A549 (cell line): Measurements from ENCODE around the gene RAPGEF3. TPM values are rescaled to one million over a fixed set of nuclear protein-coding genes. Genes with fewer than 3 reads are reported as not detected.

Experiments used
- ATAC-seq, 2 experiments: fragments of 200-7000 bp in 1 of 2; fragments of >200 bp in 1 of 2; cut with Nextera tagmentation in 1 of 2; cut with Tn5 transposase in 1 of 2; 3 replicates each; pipeline versions ENCODE4 v1.8.0 to v1.9.1; 2018 to 2020; ENCODE audit warnings: mild to moderate bottlenecking in 1 of 2, moderate library complexity in 1 of 2
- CTCF ChIA-PET: fragments of 300-600 bp; sonication (Branson Sonifier 250); formaldehyde crosslinking; extraction: SDS; loops from one replicate; lab custom pipeline; 2021; ENCODE audit warnings: antibody characterized with exemption, inconsistent platforms; lab: Yijun Ruan, JAX
- POLR2A ChIA-PET: fragments of 350-600 bp; formaldehyde crosslinking; extraction: SDS; loops from one replicate; lab custom pipeline; 2021; ENCODE audit warnings: antibody characterized with exemption, inconsistent platforms; lab: Yijun Ruan, JAX
- DNase-seq, 2 experiments: peaks; one replicate each; pipeline versions ENCODE4 v3.0.0 to v3.0.0-alpha.2; 2011 to 2016; ENCODE audit warnings: low read depth in 1 of 2, low spot score in 1 of 2
- FAIRE-seq: peaks from 2 replicates; lab custom pipeline; 2011; peaks lifted over from hg19 to GRCh38; lab: Jason Lieb, UNC
- H3K27ac ChIP-seq, 2 experiments: fragments of >200 bp; sonication (Bioruptor Twin); formaldehyde crosslinking; 3 replicates each; pipeline ENCODE4 v1.5.1; 2016 to 2017
- H3K4me1 ChIP-seq: fragments of >200 bp; sonication (Bioruptor Twin); formaldehyde crosslinking; 3 replicates; pipeline ENCODE4 v1.6.1; 2016
- H3K4me2 ChIP-seq: fragments of >200 bp; sonication (Bioruptor Twin); formaldehyde crosslinking; 3 replicates; pipeline ENCODE4 v1.6.1; 2016
- H3K4me3 ChIP-seq: fragments of >200 bp; sonication (Bioruptor Twin); formaldehyde crosslinking; 3 replicates; pipeline ENCODE4 v1.5.1; 2016
- H3K9me3 ChIP-seq: fragments of >200 bp; sonication (Bioruptor Twin); formaldehyde crosslinking; 3 replicates; pipeline ENCODE4 v1.6.1; 2016
- BHLHE40 ChIP-seq: IDR thresholded peaks from 2 replicates; pipeline ENCODE4 v1.6.1; 2012; ENCODE audit warnings: low read depth, low read length, inconsistent platforms
- CHD2 ChIP-seq: fragments of 150-350 bp; IDR thresholded peaks from 2 replicates; pipeline ENCODE4 v1.6.1; 2014; ENCODE audit warnings: low read length; ENCODE audit not compliant: partially characterized antibody
- ESRRA ChIP-seq: fragments of 150-350 bp; IDR thresholded peaks from 2 replicates; pipeline ENCODE4 v1.6.1; 2014; ENCODE audit warnings: mild to moderate bottlenecking, low read length, borderline replicate concordance
- FOSL2 ChIP-seq, 2 experiments: fragments of 450-650 bp in 1 of 2; fragments of >200 bp in 1 of 2; sonication (Bioruptor Twin) in 1 of 2; formaldehyde crosslinking; IDR thresholded peaks; 2 replicates each; pipeline versions ENCODE4 v1.5.0 to v1.6.1; 2016 to 2020; ENCODE audit warnings: mild to moderate bottlenecking in 1 of 2, moderate library complexity in 1 of 2
- FOXS1 ChIP-seq: fragments of 250-450 bp; sonication (Bioruptor Pico); IDR thresholded peaks from 2 replicates; pipeline ENCODE4 v1.5.0; 2020; ENCODE audit warnings: mild to moderate bottlenecking, moderate library complexity
- GATA3 ChIP-seq: IDR thresholded peaks from 2 replicates; pipeline ENCODE4 v1.6.1; 2012; ENCODE audit warnings: borderline replicate concordance
- HDAC2 ChIP-seq: fragments of 200-600 bp; sonication (generic); IDR thresholded peaks from 2 replicates; pipeline ENCODE4 v1.6.1; 2016
- HOXA7 ChIP-seq: fragments of 250-450 bp; sonication (Bioruptor Pico); IDR thresholded peaks from 2 replicates; pipeline ENCODE4 v1.5.0; 2020; ENCODE audit warnings: mild to moderate bottlenecking, moderate library complexity
- HOXB13 ChIP-seq: fragments of 250-450 bp; sonication (Bioruptor Pico); IDR thresholded peaks from 2 replicates; pipeline ENCODE4 v1.5.0; 2020; ENCODE audit warnings: low read depth, mild to moderate bottlenecking, moderate library complexity
- HOXB5 ChIP-seq: fragments of 250-450 bp; sonication (Bioruptor Pico); IDR thresholded peaks from 2 replicates; pipeline ENCODE4 v1.5.0; 2020; ENCODE audit warnings: mild to moderate bottlenecking, moderate library complexity
- JUNB ChIP-seq: fragments of >200 bp; sonication (Bioruptor Twin); formaldehyde crosslinking; IDR thresholded peaks from 2 replicates; pipeline ENCODE4 v1.6.1; 2016
- KDM1A ChIP-seq: fragments of 200-600 bp; sonication (generic); IDR thresholded peaks from 2 replicates; pipeline ENCODE4 v1.6.1; 2016; ENCODE audit warnings: low read depth, mild to moderate bottlenecking
- MAZ ChIP-seq: fragments of 150-350 bp; IDR thresholded peaks from 2 replicates; pipeline ENCODE4 v1.6.1; 2014; ENCODE audit warnings: antibody characterized with exemption, low read depth, low read length, borderline replicate concordance
- MYC ChIP-seq: IDR thresholded peaks from 2 replicates; pipeline ENCODE4 v1.6.1; 2012; ENCODE audit warnings: mild to moderate bottlenecking, inconsistent platforms, low read length, improper control_type of control experiment, borderline replicate concordance
- NR3C1 ChIP-seq: fragments of >200 bp; sonication (Bioruptor Twin); formaldehyde crosslinking; IDR thresholded peaks from 3 replicates; pipeline ENCODE4 v1.6.1; 2017
- PHF8 ChIP-seq: fragments of 200-600 bp; sonication (generic); IDR thresholded peaks from 2 replicates; pipeline ENCODE4 v1.6.1; 2016; ENCODE audit warnings: low read depth, mild to moderate bottlenecking, antibody characterized with exemption, moderate library complexity, borderline replicate concordance
- RAD21 ChIP-seq, 2 experiments: fragments of >200 bp in 1 of 2; sonication (Bioruptor Twin) in 1 of 2; formaldehyde crosslinking in 1 of 2; IDR thresholded peaks in 1 of 2; conservative IDR thresholded peaks in 1 of 2; 2 replicates in 1 of 2; 3 replicates in 1 of 2; pipeline ENCODE4 v1.6.1; 2012 to 2018; ENCODE audit warnings: inconsistent platforms in 1 of 2
- ZC3H11A ChIP-seq: fragments of 450-650 bp; IDR thresholded peaks from 2 replicates; pipeline ENCODE4 v1.6.1; 2014; ENCODE audit warnings: antibody characterized with exemption, mild to moderate bottlenecking
- ZFP36 ChIP-seq: fragments of 450-650 bp; IDR thresholded peaks from 2 replicates; pipeline ENCODE4 v1.6.1; 2014; ENCODE audit warnings: borderline replicate concordance; ENCODE audit not compliant: partially characterized antibody
- WGBS: methylation state at CpG from one replicate; pipeline ENCODE4 v1.1.6; 2017; ENCODE audit errors: missing lambda C conversion rate; 5-methylcytosine and 5-hydroxymethylcytosine counted together
- polyA plus RNA-seq, 4 experiments: library from polyadenylated mRNA; depleted of rRNA in 3 of 4; stranded (reverse); fragments of >200 nt; fragmentation: RNase III in 1 of 4; extraction: RNeasy Plus Mini Kit Qiagen cat#74134 plus additional on column Dnase treatment in 1 of 4; gene quantifications; 2 replicates in 3 of 4; 3 replicates in 1 of 4; pipeline ENCODE4 v1.2.3, GENCODE V29; 2011 to 2017
- TF ChIP-seq, protein P1 (sequence below): IDR thresholded peaks from 2 replicates; pipeline ENCODE4 v1.6.1; 2012; ENCODE audit warnings: low read depth, borderline replicate concordance
- TF ChIP-seq, protein P2 (sequence below): fragments of 250-450 bp; sonication (Bioruptor Pico); IDR thresholded peaks from 2 replicates; pipeline ENCODE4 v1.5.0; 2020; ENCODE audit warnings: low read depth, mild to moderate bottlenecking, moderate library complexity
- TF ChIP-seq, protein P3 (sequence below): fragments of >200 bp; sonication (Bioruptor Twin); formaldehyde crosslinking; IDR thresholded peaks from 3 replicates; pipeline ENCODE4 v1.6.1; 2016
- TF ChIP-seq, protein P4 (sequence below): fragments of 200-600 bp; sonication (generic); IDR thresholded peaks from 2 replicates; pipeline ENCODE4 v1.6.1; 2016; ENCODE audit warnings: antibody characterized with exemption, mild to moderate bottlenecking, moderate library complexity

RAPGEF3 gene
- polyA plus RNA-seq, 2 of the 4 experiments (the other 2 are of a cell fraction): 0.70 to 0.89 TPM

DNA sequence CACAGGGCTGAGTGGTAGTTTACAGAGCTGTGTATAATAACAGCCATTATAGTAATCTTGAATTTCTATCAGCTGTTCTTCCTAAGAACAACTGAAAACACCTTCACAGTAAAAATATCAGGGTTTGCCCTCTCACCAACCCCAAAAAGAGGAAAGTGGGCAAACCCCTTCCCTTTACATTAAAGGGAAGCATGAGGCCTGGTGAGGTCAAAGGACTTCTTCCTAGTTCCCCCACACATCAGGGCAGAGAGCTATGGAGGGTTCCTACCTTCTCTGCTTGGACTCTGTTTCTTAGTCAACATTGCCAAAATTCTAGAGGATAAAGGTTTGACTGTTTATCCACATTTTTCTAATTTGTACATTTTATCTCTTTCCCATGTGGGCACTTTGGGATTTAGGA lies 48.4 kb downstream of the RAPGEF3 start:
- Histone ChIP-seq H3K4me1 (peaks cover 7% of the 10 kb centered on the region; the same call in 2 of the 3 replicates), H3K4me2 (no peak overlapping the region), H3K9me3 (no peaks in the 10 kb centered on the region), H3K27ac (no peak overlapping the region), H3K4me3 (no peak overlapping the region)
- DNase-seq (no peak), ATAC-seq (no peak), FAIRE-seq (no peak)
- TF ChIP-seq MYC (no peak), FOXS1 (no peak), RAD21 (conservative IDR thresholded peaks at IDR 0.05 in 1 of 2, IDR thresholded peaks at IDR 0.05 in 1 of 2) (no peak), FOSL2 (IDR thresholded peaks at IDR 0.05) (no peak), FOSL2 (CRISPR knock-in tag; IDR thresholded peaks at IDR 0.05) (no peak), HOXA7 (CRISPR knock-in tag) (no peak), HDAC2 (no peak), CHD2 (no peak), GATA3 (no peak), ZC3H11A (no peak), BHLHE40 (no peak)
- TF ChIP-seq, protein P1, sequence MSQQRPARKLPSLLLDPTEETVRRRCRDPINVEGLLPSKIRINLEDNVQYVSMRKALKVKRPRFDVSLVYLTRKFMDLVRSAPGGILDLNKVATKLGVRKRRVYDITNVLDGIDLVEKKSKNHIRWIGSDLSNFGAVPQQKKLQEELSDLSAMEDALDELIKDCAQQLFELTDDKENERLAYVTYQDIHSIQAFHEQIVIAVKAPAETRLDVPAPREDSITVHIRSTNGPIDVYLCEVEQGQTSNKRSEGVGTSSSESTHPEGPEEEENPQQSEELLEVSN: no peak
- ChIA-PET POLR2A (no interaction called here), CTCF (interaction anchor here (1.0 to 17.4 kb wide), 5 partner anchors 23 to 678 kb away, joined by 3 to 343 read pairs (median 320); partner anchors contain the start of genes ENDOU and SLC48A1)

DNA sequence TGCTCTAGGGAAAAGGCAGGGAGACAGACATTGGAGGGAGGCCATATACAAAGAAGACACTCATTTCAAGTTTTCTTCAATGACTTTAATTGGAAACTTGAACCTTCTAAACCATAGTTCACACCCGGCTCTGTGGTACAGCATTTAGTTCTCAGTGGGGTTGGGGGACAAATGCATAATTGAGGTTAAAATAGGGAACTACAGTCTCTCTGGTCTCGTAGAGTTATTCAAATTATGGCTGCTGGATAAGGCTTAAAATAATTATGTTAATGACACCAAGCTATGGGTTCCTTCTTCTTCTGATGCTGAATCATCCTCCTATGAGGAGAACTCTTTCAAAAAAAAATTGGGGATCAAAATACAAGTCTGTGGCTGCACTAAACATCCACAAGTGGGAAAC lies 49.0 kb downstream of the RAPGEF3 start:
- Histone ChIP-seq H3K27ac (no peak overlapping the region), H3K4me2 (no peak overlapping the region), H3K4me1 (peaks cover 11% of the 10 kb centered on the region; the same call in 2 of the 3 replicates), H3K4me3 (no peak overlapping the region), H3K9me3 (no peaks in the 10 kb centered on the region)
- 89% methylated on average over 2 of the region's 2 CpGs for WGBS
- ChIA-PET POLR2A (no interaction called here), CTCF (interaction anchor here (1.0 to 17.4 kb wide), 5 partner anchors 24 to 677 kb away, joined by 3 to 343 read pairs (median 320); partner anchors contain the start of genes ENDOU and SLC48A1)
- no peak for FAIRE-seq
- ATAC-seq: no peak
- TF ChIP-seq, protein P2, sequence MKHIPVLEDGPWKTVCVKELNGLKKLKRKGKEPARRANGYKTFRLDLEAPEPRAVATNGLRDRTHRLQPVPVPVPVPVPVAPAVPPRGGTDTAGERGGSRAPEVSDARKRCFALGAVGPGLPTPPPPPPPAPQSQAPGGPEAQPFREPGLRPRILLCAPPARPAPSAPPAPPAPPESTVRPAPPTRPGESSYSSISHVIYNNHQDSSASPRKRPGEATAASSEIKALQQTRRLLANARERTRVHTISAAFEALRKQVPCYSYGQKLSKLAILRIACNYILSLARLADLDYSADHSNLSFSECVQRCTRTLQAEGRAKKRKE (CRISPR knock-in tag): no peak
- TF ChIP-seq KDM1A (no peak), CHD2 (no peak), ESRRA (no peak), ZFP36 (no peak), FOXS1 (no peak), HOXB5 (CRISPR knock-in tag) (no peak), GATA3 (no peak), JUNB (no peak), NR3C1 (no peak), HOXB13 (CRISPR knock-in tag) (no peak), MAZ (no peak), PHF8 (no peak), RAD21 (conservative IDR thresholded peaks at IDR 0.05 in 1 of 2, IDR thresholded peaks at IDR 0.05 in 1 of 2) (no peak), MYC (no peak)
- TF ChIP-seq, protein P3, sequence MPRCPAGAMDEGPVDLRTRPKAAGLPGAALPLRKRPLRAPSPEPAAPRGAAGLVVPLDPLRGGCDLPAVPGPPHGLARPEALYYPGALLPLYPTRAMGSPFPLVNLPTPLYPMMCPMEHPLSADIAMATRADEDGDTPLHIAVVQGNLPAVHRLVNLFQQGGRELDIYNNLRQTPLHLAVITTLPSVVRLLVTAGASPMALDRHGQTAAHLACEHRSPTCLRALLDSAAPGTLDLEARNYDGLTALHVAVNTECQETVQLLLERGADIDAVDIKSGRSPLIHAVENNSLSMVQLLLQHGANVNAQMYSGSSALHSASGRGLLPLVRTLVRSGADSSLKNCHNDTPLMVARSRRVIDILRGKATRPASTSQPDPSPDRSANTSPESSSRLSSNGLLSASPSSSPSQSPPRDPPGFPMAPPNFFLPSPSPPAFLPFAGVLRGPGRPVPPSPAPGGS: no peak
- TF ChIP-seq, protein P1: no peak
- TF ChIP-seq, protein P4, sequence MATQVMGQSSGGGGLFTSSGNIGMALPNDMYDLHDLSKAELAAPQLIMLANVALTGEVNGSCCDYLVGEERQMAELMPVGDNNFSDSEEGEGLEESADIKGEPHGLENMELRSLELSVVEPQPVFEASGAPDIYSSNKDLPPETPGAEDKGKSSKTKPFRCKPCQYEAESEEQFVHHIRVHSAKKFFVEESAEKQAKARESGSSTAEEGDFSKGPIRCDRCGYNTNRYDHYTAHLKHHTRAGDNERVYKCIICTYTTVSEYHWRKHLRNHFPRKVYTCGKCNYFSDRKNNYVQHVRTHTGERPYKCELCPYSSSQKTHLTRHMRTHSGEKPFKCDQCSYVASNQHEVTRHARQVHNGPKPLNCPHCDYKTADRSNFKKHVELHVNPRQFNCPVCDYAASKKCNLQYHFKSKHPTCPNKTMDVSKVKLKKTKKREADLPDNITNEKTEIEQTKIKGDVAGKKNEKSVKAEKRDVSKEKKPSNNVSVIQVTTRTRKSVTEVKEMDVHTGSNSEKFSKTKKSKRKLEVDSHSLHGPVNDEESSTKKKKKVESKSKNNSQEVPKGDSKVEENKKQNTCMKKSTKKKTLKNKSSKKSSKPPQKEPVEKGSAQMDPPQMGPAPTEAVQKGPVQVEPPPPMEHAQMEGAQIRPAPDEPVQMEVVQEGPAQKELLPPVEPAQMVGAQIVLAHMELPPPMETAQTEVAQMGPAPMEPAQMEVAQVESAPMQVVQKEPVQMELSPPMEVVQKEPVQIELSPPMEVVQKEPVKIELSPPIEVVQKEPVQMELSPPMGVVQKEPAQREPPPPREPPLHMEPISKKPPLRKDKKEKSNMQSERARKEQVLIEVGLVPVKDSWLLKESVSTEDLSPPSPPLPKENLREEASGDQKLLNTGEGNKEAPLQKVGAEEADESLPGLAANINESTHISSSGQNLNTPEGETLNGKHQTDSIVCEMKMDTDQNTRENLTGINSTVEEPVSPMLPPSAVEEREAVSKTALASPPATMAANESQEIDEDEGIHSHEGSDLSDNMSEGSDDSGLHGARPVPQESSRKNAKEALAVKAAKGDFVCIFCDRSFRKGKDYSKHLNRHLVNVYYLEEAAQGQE: no peak
- TF ChIP-seq, all 56 proteins: peak for 0
- no peak for DNase-seq
